A549 (cell line): Measurements from ENCODE around the gene EDN2. TPM values are rescaled to one million over a fixed set of nuclear protein-coding genes. Genes with fewer than 3 reads are reported as not detected.

Experiments used
- ATAC-seq, 2 experiments: fragments of 200-7000 bp in 1 of 2; fragments of >200 bp in 1 of 2; cut with Nextera tagmentation in 1 of 2; cut with Tn5 transposase in 1 of 2; 3 replicates each; pipeline versions ENCODE4 v1.8.0 to v1.9.1; 2018 to 2020; ENCODE audit warnings: mild to moderate bottlenecking in 1 of 2, moderate library complexity in 1 of 2
- CTCF ChIA-PET: fragments of 300-600 bp; sonication (Branson Sonifier 250); formaldehyde crosslinking; extraction: SDS; loops from one replicate; lab custom pipeline; 2021; ENCODE audit warnings: antibody characterized with exemption, inconsistent platforms; lab: Yijun Ruan, JAX
- POLR2A ChIA-PET: fragments of 350-600 bp; formaldehyde crosslinking; extraction: SDS; loops from one replicate; lab custom pipeline; 2021; ENCODE audit warnings: antibody characterized with exemption, inconsistent platforms; lab: Yijun Ruan, JAX
- DNase-seq, 2 experiments: peaks; one replicate each; pipeline versions ENCODE4 v3.0.0 to v3.0.0-alpha.2; 2011 to 2016; ENCODE audit warnings: low read depth in 1 of 2, low spot score in 1 of 2
- FAIRE-seq: peaks from 2 replicates; lab custom pipeline; 2011; peaks lifted over from hg19 to GRCh38; lab: Jason Lieb, UNC
- H3K27ac ChIP-seq, 2 experiments: fragments of >200 bp; sonication (Bioruptor Twin); formaldehyde crosslinking; 3 replicates each; pipeline ENCODE4 v1.5.1; 2016 to 2017
- H3K4me1 ChIP-seq: fragments of >200 bp; sonication (Bioruptor Twin); formaldehyde crosslinking; 3 replicates; pipeline ENCODE4 v1.6.1; 2016
- H3K4me2 ChIP-seq: fragments of >200 bp; sonication (Bioruptor Twin); formaldehyde crosslinking; 3 replicates; pipeline ENCODE4 v1.6.1; 2016
- H3K4me3 ChIP-seq: fragments of >200 bp; sonication (Bioruptor Twin); formaldehyde crosslinking; 3 replicates; pipeline ENCODE4 v1.5.1; 2016
- H3K9me3 ChIP-seq: fragments of >200 bp; sonication (Bioruptor Twin); formaldehyde crosslinking; 3 replicates; pipeline ENCODE4 v1.6.1; 2016
- CBX2 ChIP-seq: fragments of 200-600 bp; sonication (generic); IDR thresholded peaks from 2 replicates; pipeline ENCODE4 v1.6.1; 2016; ENCODE audit warnings: low read depth, mild to moderate bottlenecking, borderline replicate concordance
- CEBPB ChIP-seq, 2 experiments: fragments of >200 bp in 1 of 2; sonication (Bioruptor Twin) in 1 of 2; formaldehyde crosslinking in 1 of 2; IDR thresholded peaks; 2 replicates each; pipeline ENCODE4 v1.6.1; 2012 to 2016
- ESRRA ChIP-seq: fragments of 150-350 bp; IDR thresholded peaks from 2 replicates; pipeline ENCODE4 v1.6.1; 2014; ENCODE audit warnings: mild to moderate bottlenecking, low read length, borderline replicate concordance
- FOSL2 ChIP-seq, 2 experiments: fragments of 450-650 bp in 1 of 2; fragments of >200 bp in 1 of 2; sonication (Bioruptor Twin) in 1 of 2; formaldehyde crosslinking; IDR thresholded peaks; 2 replicates each; pipeline versions ENCODE4 v1.5.0 to v1.6.1; 2016 to 2020; ENCODE audit warnings: mild to moderate bottlenecking in 1 of 2, moderate library complexity in 1 of 2
- GATA3 ChIP-seq: IDR thresholded peaks from 2 replicates; pipeline ENCODE4 v1.6.1; 2012; ENCODE audit warnings: borderline replicate concordance
- HOXB13 ChIP-seq: fragments of 250-450 bp; sonication (Bioruptor Pico); IDR thresholded peaks from 2 replicates; pipeline ENCODE4 v1.5.0; 2020; ENCODE audit warnings: low read depth, mild to moderate bottlenecking, moderate library complexity
- JUN ChIP-seq, 2 experiments: fragments of >200 bp; sonication (Bioruptor Twin); formaldehyde crosslinking; IDR thresholded peaks; 2 replicates in 1 of 2; 3 replicates in 1 of 2; pipeline ENCODE4 v1.6.1; 2016 to 2017
- RFX5 ChIP-seq: fragments of 450-650 bp; IDR thresholded peaks from 2 replicates; pipeline ENCODE4 v1.7.1; 2014; ENCODE audit warnings: antibody characterized with exemption, mild to moderate bottlenecking, moderate library complexity
- RNF2 ChIP-seq: fragments of 200-600 bp; sonication (generic); IDR thresholded peaks from 2 replicates; pipeline ENCODE4 v1.6.1; 2016; ENCODE audit warnings: low read depth, mild to moderate bottlenecking, antibody characterized with exemption, moderate library complexity, borderline replicate concordance
- TP53 ChIP-seq: fragments of 250-450 bp; sonication (Bioruptor Pico); IDR thresholded peaks from 2 replicates; pipeline ENCODE4 v1.5.0; 2021; ENCODE audit warnings: mild to moderate bottlenecking, moderate library complexity
- ZFP36 ChIP-seq: fragments of 450-650 bp; IDR thresholded peaks from 2 replicates; pipeline ENCODE4 v1.6.1; 2014; ENCODE audit warnings: borderline replicate concordance; ENCODE audit not compliant: partially characterized antibody
- WGBS: methylation state at CpG from one replicate; pipeline ENCODE4 v1.1.6; 2017; ENCODE audit errors: missing lambda C conversion rate; 5-methylcytosine and 5-hydroxymethylcytosine counted together
- polyA plus RNA-seq, 4 experiments: library from polyadenylated mRNA; depleted of rRNA in 3 of 4; stranded (reverse); fragments of >200 nt; fragmentation: RNase III in 1 of 4; extraction: RNeasy Plus Mini Kit Qiagen cat#74134 plus additional on column Dnase treatment in 1 of 4; gene quantifications; 2 replicates in 3 of 4; 3 replicates in 1 of 4; pipeline ENCODE4 v1.2.3, GENCODE V29; 2011 to 2017
- TF ChIP-seq, protein P1 (sequence below): IDR thresholded peaks from 2 replicates; pipeline ENCODE4 v1.6.1; 2012

The EDN2 gene
- polyA plus RNA-seq, 2 of the 4 experiments (the other 2 are of a cell fraction), result 1.2 to 3.2 TPM

DNA sequence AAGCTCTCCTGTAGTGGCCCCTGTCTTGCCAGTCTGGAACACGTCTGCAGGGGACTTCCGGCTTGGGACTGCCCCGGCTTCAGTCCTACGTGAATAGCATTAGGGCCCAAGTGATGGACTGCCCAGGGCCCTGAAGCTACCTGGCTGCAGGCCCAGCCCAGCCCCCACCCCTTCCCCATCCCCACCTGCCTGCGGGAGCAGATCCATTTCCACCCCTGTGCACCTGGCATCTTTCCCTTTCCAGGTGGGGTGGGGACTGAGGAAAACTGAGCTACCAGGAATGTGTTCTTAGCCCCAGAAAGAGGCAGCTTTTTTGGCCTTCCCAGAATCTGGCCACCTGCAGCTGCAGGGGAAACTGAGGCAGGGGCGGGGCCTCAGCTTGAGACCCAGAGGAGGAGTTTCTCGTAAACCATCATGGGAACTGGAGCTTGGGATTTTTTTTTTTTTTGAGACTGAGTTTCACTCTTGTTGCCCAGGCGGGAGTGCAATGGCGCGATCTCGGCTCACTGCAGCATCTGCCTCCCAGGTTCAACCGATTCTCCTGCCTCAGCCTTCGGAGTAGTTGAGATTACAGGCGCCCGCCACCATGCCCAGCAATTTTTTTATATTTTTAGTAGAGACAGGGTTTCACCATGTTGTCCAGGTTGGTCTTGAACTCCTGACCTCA lies 3.2 kb downstream of the EDN2 start:
- CTCF ChIA-PET, result interaction anchor here (5.2 kb wide), 1 partner anchor 13 kb away, joined by 45 read pairs; no protein-coding TSS in a partner anchor
- POLR2A ChIA-PET, result interaction anchor here (1.1 kb wide), 1 partner anchor 10 kb away, joined by 3 read pairs; no protein-coding TSS in a partner anchor
- Histone ChIP-seq H3K27ac (peak overlapping the region in 1 of 2 experiments; percentile 93; a peak in 3 of 6 replicates), H3K4me1 (peaks cover 50% of the 10 kb centered on the region), H3K4me3 (no peak overlapping the region), H3K4me2 (no peak overlapping the region), H3K9me3 (no peaks in the 10 kb centered on the region)
- no peak for DNase-seq
- no peak for TF ChIP-seq JUN (IDR thresholded peaks at IDR 0.05)
- WGBS, result 95% methylated on average over 10 of the region's 15 CpGs
- no peak for ATAC-seq
- no peak for FAIRE-seq

DNA sequence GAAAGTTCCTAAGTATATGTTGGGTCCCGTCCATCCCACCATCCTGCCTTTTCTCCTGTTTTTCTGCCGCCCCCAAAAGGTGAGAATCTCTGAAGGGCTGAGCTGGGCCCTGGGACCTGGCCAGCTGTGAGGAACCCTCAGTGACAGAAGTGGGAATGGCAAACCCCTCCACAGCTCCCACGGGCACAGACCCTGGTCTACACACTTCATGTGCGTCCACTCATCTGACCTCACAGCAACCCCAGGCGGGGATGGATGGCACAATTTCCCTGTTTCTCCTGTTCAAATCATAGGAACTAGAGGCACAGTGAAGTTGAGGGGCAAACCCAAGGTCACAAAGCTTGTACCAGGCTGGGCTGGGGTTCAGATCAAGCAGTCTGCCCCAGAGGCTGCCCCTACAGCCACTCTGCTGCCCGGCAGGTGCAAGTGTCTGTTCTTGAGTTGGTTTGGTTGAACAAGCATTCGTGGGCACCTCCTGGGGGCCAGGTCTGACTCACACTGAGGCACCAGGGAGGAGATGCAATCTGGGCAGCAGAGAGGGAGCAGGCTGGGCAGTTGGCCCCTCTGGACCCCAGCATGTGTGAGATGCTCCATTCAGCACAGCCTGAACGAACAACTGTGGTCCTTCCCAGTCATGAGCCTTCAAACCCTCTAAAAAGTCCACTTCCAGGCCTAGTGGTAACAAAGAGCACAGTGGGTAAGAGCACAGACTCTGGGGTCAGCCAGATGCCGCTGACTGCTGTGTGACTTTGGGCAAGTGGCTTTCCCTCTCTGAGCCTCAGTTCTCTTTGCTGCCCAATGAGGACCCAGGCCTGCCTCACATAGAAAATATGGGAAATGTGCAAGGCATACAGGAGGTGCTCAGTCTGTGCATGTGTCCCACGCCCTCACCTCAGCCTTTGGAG lies 4.0 kb downstream of the EDN2 start:
- ChIA-PET POLR2A (interaction anchor here (1.1 kb wide), 1 partner anchor 9 kb away, joined by 3 read pairs; no protein-coding TSS in a partner anchor), CTCF (interaction anchor here (0.7 to 5.2 kb wide), 5 partner anchors 12 to 47 kb away, joined by 3 to 45 read pairs (median 7); no protein-coding TSS in a partner anchor)
- FAIRE-seq (no peak), DNase-seq (no peak)
- 79% methylated on average over 5 of the region's 10 CpGs for WGBS
- Histone ChIP-seq H3K4me3 (no peak overlapping the region), H3K9me3 (no peaks in the 10 kb centered on the region), H3K4me1 (peaks cover 42% of the 10 kb centered on the region), H3K4me2 (no peak overlapping the region), H3K27ac (peak overlapping the region in 1 of 2 experiments; percentile 8; a peak in 1 of 6 replicates)
- no peak for TF ChIP-seq CBX2
- no peak for TF ChIP-seq ESRRA
- TF ChIP-seq RNF2, result no peak
- TF ChIP-seq ZFP36, result peak; percentile 61
- TF ChIP-seq GATA3, result no peak
- TF ChIP-seq HOXB13 (CRISPR knock-in tag), result no peak
- TF ChIP-seq, all 56 proteins: peak for 1
- ATAC-seq, result no peak

DNA sequence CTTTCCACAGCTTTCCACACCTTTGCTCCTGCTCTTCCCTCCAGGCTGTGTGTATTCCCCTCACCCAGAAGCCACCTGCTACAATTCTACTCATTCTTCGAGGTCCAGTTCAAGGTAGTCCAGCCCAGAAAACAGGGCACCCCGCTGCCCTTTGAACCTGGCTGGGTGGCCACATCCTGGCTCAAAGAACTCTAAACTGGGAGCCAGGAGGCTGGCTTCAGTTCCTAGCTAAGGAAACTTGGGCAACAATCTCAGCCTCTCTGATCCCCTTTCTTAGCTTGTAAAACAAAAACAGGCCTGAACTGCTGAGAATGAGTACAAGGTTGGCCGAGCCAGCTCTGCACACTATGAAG lies 4.7 kb downstream of the EDN2 start:
- DNase-seq, result no peak
- POLR2A ChIA-PET, result no interaction called here
- H3K4me2 ChIP-seq, result no peak overlapping the region
- TF ChIP-seq CEBPB (IDR thresholded peaks at IDR 0.05), result no peak
- TF ChIP-seq, all 56 proteins: peak for 0
- 76% methylated on average over 3 of the region's 3 CpGs for WGBS
- CTCF ChIA-PET, result interaction anchor here (0.7 to 2.5 kb wide), 5 partner anchors 13 to 46 kb away, joined by 3 to 10 read pairs (median 5); no protein-coding TSS in a partner anchor
- no peak for FAIRE-seq
- H3K4me1 ChIP-seq, result peaks cover 35% of the 10 kb centered on the region
- no peak overlapping the region for H3K27ac ChIP-seq
- no peaks in the 10 kb centered on the region for H3K9me3 ChIP-seq
- ATAC-seq, result no peak
- no peak overlapping the region for H3K4me3 ChIP-seq

DNA sequence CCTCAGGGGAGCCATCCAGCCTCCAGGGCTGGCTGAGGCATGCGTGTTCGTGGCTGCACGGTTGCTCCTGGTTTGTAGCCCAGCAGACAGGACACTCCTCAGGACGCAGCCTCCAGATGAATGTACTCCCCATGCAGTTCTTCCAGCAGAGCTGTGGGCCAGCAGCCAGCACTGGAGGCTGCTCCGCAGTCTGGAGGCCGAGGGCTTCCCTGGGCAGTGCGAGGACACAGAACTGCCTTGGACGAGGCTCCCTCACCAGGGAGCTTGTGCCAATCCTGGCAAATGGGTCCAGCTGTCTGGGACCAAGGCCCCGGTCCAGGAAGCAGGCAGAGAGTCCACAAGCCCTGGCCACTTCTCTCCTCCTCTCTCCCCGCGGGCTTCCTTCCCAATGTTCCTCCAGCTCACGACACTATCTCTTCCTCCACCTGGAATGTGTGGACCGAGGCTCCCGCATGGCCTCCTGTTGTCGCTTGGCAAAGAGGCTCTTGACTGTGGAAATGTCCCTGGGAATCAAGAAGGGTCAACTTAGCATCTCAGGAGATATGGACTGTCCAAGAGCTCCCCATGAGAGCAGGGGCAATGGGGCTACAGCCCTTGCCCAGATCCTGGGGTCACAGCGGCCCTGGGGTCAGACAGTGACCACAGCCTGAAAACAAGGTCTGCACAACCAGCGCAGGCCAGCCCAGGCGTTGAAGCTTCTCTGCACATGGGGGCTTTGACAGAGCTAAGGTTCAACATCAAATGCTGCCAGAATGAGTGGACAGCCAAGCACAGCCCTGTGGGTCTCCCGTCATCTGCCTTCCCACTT lies 5.3 kb downstream of the EDN2 start:
- no peak overlapping the region for H3K4me2 ChIP-seq
- no peak for FAIRE-seq
- WGBS, result 94% methylated on average over 15 of the region's 19 CpGs
- no peaks in the 10 kb centered on the region for H3K9me3 ChIP-seq
- TF ChIP-seq, protein P1, sequence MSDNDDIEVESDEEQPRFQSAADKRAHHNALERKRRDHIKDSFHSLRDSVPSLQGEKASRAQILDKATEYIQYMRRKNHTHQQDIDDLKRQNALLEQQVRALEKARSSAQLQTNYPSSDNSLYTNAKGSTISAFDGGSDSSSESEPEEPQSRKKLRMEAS, result no peak
- no peak for TF ChIP-seq CEBPB (IDR thresholded peaks at IDR 0.05)
- TF ChIP-seq TP53 (CRISPR knock-in tag), result no peak
- TF ChIP-seq FOSL2 (IDR thresholded peaks at IDR 0.05), result no peak
- TF ChIP-seq FOSL2 (CRISPR knock-in tag; IDR thresholded peaks at IDR 0.05), result no peak
- TF ChIP-seq RFX5, result no peak
- no peak overlapping the region for H3K27ac ChIP-seq
- ChIA-PET POLR2A (no interaction called here), CTCF (interaction anchor here (0.7 to 2.5 kb wide), 6 partner anchors 13 to 46 kb away, joined by 3 to 10 read pairs (median 4); no protein-coding TSS in a partner anchor)
- no peak for DNase-seq
- no peak for ATAC-seq
- peaks cover 29% of the 10 kb centered on the region for H3K4me1 ChIP-seq
- no peak overlapping the region for H3K4me3 ChIP-seq
